SK-N-SH treated with all-trans-retinoic acid at 6 μM for 48 hours (cell line): ENCODE results near the gene PIGC.
A peak's percentile ranks its signal among the peaks of the same experiment; 100 is the strongest.

ENCODE experiments used
- ATAC-seq: fragments of 200-7000 bp; cut with Tn5 transposase; 3 replicates; pipeline ENCODE4 v1.9.1; 2020; ENCODE audit warnings: mild to moderate bottlenecking, moderate library complexity
- ARNTL ChIP-seq: fragments of 450-650 bp; formaldehyde crosslinking; IDR thresholded peaks from 2 replicates; pipeline ENCODE4 v1.5.0; 2020; ENCODE audit warnings: low read depth, mild to moderate bottlenecking, moderate library complexity, borderline replicate concordance
- BACH2 ChIP-seq: fragments of 250-450 bp; sonication (Bioruptor Pico); IDR thresholded peaks from 2 replicates; pipeline ENCODE4 v1.9.0; 2021; ENCODE audit warnings: mild to moderate bottlenecking, borderline replicate concordance
- CREB5 ChIP-seq: fragments of 250-450 bp; sonication (Bioruptor Pico); IDR thresholded peaks from 2 replicates; pipeline ENCODE4 v1.5.1; 2020; ENCODE audit warnings: low read depth, mild to moderate bottlenecking, moderate library complexity
- CSDC2 ChIP-seq: fragments of 250-450 bp; sonication (Bioruptor Pico); IDR thresholded peaks from 2 replicates; pipeline ENCODE4 v1.5.0; 2020; ENCODE audit warnings: mild to moderate bottlenecking, moderate library complexity
- CSRNP3 ChIP-seq: fragments of 250-450 bp; sonication (Bioruptor Pico); IDR thresholded peaks from 2 replicates; pipeline ENCODE4 v1.5.1; 2021; ENCODE audit warnings: mild to moderate bottlenecking, moderate library complexity
- ESRRG ChIP-seq: fragments of 250-450 bp; sonication (Bioruptor Pico); IDR thresholded peaks from 2 replicates; pipeline ENCODE4 v1.6.1; 2021; ENCODE audit warnings: mild to moderate bottlenecking
- GLIS3 ChIP-seq: fragments of 250-450 bp; sonication (Bioruptor Pico); IDR thresholded peaks from 2 replicates; pipeline ENCODE4 v1.5.0; 2020; ENCODE audit warnings: mild to moderate bottlenecking, moderate library complexity
- ISL1 ChIP-seq: fragments of 250-450 bp; sonication (Bioruptor Pico); IDR thresholded peaks from 2 replicates; pipeline ENCODE4 v2.1.2; 2022; ENCODE audit warnings: mild to moderate bottlenecking, moderate library complexity
- OSR1 ChIP-seq: fragments of 250-450 bp; sonication (Bioruptor Pico); IDR thresholded peaks from 2 replicates; pipeline ENCODE4 v1.8.0; 2022; ENCODE audit warnings: moderate library complexity, mild to moderate bottlenecking, inconsistent platforms
- PATZ1 ChIP-seq: fragments of 250-450 bp; sonication (Bioruptor Pico); IDR thresholded peaks from 2 replicates; pipeline ENCODE4 v1.8.0; 2020; ENCODE audit warnings: mild to moderate bottlenecking, moderate library complexity, borderline replicate concordance
- POU6F1 ChIP-seq: fragments of 250-450 bp; sonication (Bioruptor Pico); IDR thresholded peaks from 2 replicates; pipeline ENCODE4 v1.8.0; 2021; ENCODE audit warnings: low read depth, mild to moderate bottlenecking, moderate library complexity, borderline replicate concordance
- PPARA ChIP-seq: fragments of 250-450 bp; sonication (Bioruptor Pico); IDR thresholded peaks from 2 replicates; pipeline ENCODE4 v1.5.0; 2020; ENCODE audit warnings: mild to moderate bottlenecking, borderline replicate concordance
- RARB ChIP-seq: fragments of 250-450 bp; sonication (Bioruptor Pico); IDR thresholded peaks from 2 replicates; pipeline ENCODE4 v1.8.0; 2021; ENCODE audit warnings: mild to moderate bottlenecking, moderate library complexity
- TOX ChIP-seq: fragments of 250-450 bp; sonication (Bioruptor Pico); IDR thresholded peaks from 2 replicates; pipeline ENCODE4 v1.8.0; 2021; ENCODE audit warnings: mild to moderate bottlenecking, moderate library complexity, borderline replicate concordance
- TSHZ2 ChIP-seq: fragments of 250-450 bp; sonication (Bioruptor Pico); IDR thresholded peaks from 2 replicates; pipeline ENCODE4 v1.5.0; 2020; ENCODE audit warnings: mild to moderate bottlenecking, moderate library complexity
- ZC3H10 ChIP-seq: fragments of 250-450 bp; sonication (Bioruptor Pico); IDR thresholded peaks from 2 replicates; pipeline ENCODE4 v1.5.1; 2021; ENCODE audit warnings: mild to moderate bottlenecking, moderate library complexity
- ZFP3 ChIP-seq: fragments of 250-450 bp; sonication (Bioruptor Pico); IDR thresholded peaks from 2 replicates; pipeline ENCODE4 v1.5.0; 2020; ENCODE audit warnings: mild to moderate bottlenecking, moderate library complexity
- ZFP30 ChIP-seq: fragments of 450-650 bp; formaldehyde crosslinking; IDR thresholded peaks from 2 replicates; pipeline ENCODE4 v1.5.0; 2022; ENCODE audit warnings: mild to moderate bottlenecking, moderate library complexity
- ZNF565 ChIP-seq: fragments of 450-650 bp; formaldehyde crosslinking; conservative IDR thresholded peaks from 2 replicates; pipeline ENCODE4 v1.5.0; 2020; ENCODE audit warnings: low read depth, mild to moderate bottlenecking, moderate library complexity
- ZNF70 ChIP-seq: fragments of 450-650 bp; formaldehyde crosslinking; IDR thresholded peaks from 2 replicates; pipeline ENCODE4 v1.5.0; 2020; ENCODE audit warnings: mild to moderate bottlenecking, moderate library complexity
- ZNF8 ChIP-seq: fragments of 450-650 bp; formaldehyde crosslinking; IDR thresholded peaks from 2 replicates; pipeline ENCODE4 v1.5.0; 2020; ENCODE audit warnings: mild to moderate bottlenecking, moderate library complexity

PIGC gene

GRCh38 chr1:172398970-172399755 lies 44.7 kb downstream of the PIGC start:
- no peak for TF ChIP-seq ESRRG
- TF ChIP-seq ZNF565 (CRISPR knock-in tag): no peak
- TF ChIP-seq TOX (CRISPR knock-in tag): peak; percentile 10; the same call in 1 of the 2 replicates
- TF ChIP-seq ZC3H10: 0 out of 2 replicates have a peak, but pooled peaks have one; percentile 6
- no peak for TF ChIP-seq CSRNP3 (CRISPR knock-in tag)
- no peak for TF ChIP-seq ZFP30 (CRISPR knock-in tag)
- 0 out of 2 replicates have a peak, but pooled peaks have one; percentile 47 for TF ChIP-seq POU6F1
- no peak for TF ChIP-seq ISL1
- no peak for TF ChIP-seq PATZ1 (CRISPR knock-in tag)
- peak; percentile 83 for ATAC-seq

- TF ChIP-seq PPARA (CRISPR knock-in tag) (no peak), ESRRG (no peak), ZNF8 (CRISPR knock-in tag) (no peak), TOX (CRISPR knock-in tag) (no peak), GLIS3 (CRISPR knock-in tag) (no peak), PATZ1 (CRISPR knock-in tag) (no peak), ZFP3 (CRISPR knock-in tag) (no peak), ARNTL (no peak), POU6F1 (no peak), RARB (CRISPR knock-in tag) (no peak), TSHZ2 (no peak), BACH2 (CRISPR knock-in tag) (no peak), CSDC2 (no peak), OSR1 (CRISPR knock-in tag) (no peak), ZNF70 (CRISPR knock-in tag) (no peak), CREB5 (CRISPR knock-in tag) (no peak), ZFP30 (CRISPR knock-in tag) (no peak), ISL1 (no peak), ZNF565 (CRISPR knock-in tag) (no peak)
These were observed 45.7 kb downstream of the PIGC start for GRCh38 chr1:172398193-172398592.

More at GRCh38 chr1:172398193-172398592, 45.7 kb downstream of the PIGC start:
- no peak; the same call in 1 of the 3 replicates for ATAC-seq
